Neural crest cell (in vitro differentiated cells): ENCODE data around the gene ZPBP2. TPM values are rescaled to one million over a fixed set of nuclear protein-coding genes. Genes with fewer than 3 reads are reported as not detected.

Experiments used
- DNase-seq: peaks from one replicate; pipeline ENCODE4 v3.0.0; 2021; ENCODE audit warnings: low read depth, mixed read lengths, low spot score
- H3K27ac Mint-ChIP-seq: one replicate; pipeline ENCODE4 v1.8.0; 2021; ENCODE audit warnings: mild to moderate bottlenecking, mixed read lengths; ENCODE audit not compliant: unreplicated experiment
- H3K27me3 Mint-ChIP-seq: 2 replicates; pipeline ENCODE4 v1.8.0; 2021; ENCODE audit warnings: low read depth, mild to moderate bottlenecking, mixed read lengths
- H3K36me3 Mint-ChIP-seq: 2 replicates; pipeline ENCODE4 v1.8.0; 2021; ENCODE audit warnings: low read depth, mild to moderate bottlenecking, mixed read lengths
- H3K4me1 Mint-ChIP-seq: 2 replicates; pipeline ENCODE4 v1.8.0; 2021; ENCODE audit warnings: mixed read lengths
- H3K4me3 Mint-ChIP-seq: one replicate; pipeline ENCODE4 v1.8.0; 2021; ENCODE audit warnings: mild to moderate bottlenecking, mixed read lengths
- H3K9me3 Mint-ChIP-seq: 2 replicates; pipeline ENCODE4 v1.8.0; 2021; ENCODE audit warnings: mixed read lengths
- CTCF ChIP-seq: fragments of 200-600 bp; sonication (generic); conservative IDR thresholded peaks from 2 replicates; pipeline ENCODE4 v1.5.0; 2021; ENCODE audit warnings: antibody characterized with exemption, mild to moderate bottlenecking
- total RNA-seq: library from RNA; stranded (reverse); gene quantifications from 2 replicates; pipeline ENCODE4 v1.2.1, GENCODE V29; 2021

ZPBP2 gene
- total RNA-seq, 1 donor from 2014 or later: not detected

DNA sequence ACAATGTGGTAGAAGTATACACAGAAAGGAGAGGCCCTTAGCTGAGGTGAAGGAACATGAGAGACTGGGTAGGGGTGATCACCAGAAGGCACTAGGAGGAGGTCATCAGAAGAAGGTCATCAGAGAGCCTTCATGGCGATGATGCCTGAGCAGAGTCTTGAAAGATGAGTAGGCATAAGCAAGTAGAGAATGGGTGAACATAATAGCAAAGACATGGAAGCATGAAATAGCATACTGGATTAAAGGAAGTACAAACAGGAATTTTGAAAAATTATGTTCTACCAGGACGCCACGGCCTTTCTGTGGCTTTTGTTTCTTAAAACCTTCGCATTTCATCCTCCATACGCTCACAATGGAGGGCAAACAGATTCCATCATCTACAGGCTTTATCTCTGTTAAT lies 6.8 kb upstream of the ZPBP2 start:
- Mint-ChIP-seq H3K4me1 (no peaks in the 10 kb centered on the region), H3K27me3 (peaks cover 75% of the 10 kb centered on the region), H3K9me3 (peaks cover 7% of the 10 kb centered on the region), H3K4me3 (no peak overlapping the region), H3K27ac (no peak overlapping the region), H3K36me3 (peaks cover 3% of the 10 kb centered on the region)
- TF ChIP-seq CTCF: no peak
- no peak for DNase-seq

DNA sequence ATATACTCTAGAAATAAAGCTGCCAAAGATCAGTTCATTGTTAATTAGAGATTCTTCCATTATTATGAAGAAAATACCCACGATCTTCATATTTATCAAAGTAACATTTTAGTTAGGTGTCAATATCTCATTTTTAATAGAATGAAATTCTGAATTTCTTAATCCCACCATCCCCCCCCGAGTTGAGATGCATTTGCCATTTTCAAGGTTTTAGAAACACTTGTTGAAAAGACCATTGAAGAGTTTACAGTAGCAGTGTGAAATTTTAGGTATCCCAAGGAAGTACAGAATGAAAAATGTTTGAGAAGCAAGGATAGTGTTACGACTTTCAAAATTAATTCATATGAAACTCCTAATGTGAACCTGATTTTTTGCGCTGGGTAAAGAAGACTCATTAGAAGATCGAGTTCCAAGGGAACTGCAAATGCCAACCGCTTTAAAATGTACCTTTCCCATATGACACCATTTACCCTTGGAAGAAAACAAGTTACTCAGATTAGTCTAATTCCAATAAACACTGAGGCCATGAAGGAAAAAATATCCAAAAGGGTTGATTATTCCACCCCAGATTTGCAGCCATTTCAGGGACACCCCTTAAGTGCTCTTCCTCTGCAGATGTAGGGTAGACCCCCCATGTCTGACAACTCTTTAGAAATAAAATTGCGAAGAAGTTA lies 4.6 kb upstream of the ZPBP2 start:
- DNase-seq: no peak
- peaks cover 79% of the 10 kb centered on the region for H3K27me3 Mint-ChIP-seq
- H3K4me1 Mint-ChIP-seq: no peaks in the 10 kb centered on the region
- no peak overlapping the region for H3K4me3 Mint-ChIP-seq
- no peak overlapping the region for H3K27ac Mint-ChIP-seq
- TF ChIP-seq CTCF: no peak
- peaks cover 7% of the 10 kb centered on the region for H3K9me3 Mint-ChIP-seq
- peaks cover 3% of the 10 kb centered on the region for H3K36me3 Mint-ChIP-seq

DNA sequence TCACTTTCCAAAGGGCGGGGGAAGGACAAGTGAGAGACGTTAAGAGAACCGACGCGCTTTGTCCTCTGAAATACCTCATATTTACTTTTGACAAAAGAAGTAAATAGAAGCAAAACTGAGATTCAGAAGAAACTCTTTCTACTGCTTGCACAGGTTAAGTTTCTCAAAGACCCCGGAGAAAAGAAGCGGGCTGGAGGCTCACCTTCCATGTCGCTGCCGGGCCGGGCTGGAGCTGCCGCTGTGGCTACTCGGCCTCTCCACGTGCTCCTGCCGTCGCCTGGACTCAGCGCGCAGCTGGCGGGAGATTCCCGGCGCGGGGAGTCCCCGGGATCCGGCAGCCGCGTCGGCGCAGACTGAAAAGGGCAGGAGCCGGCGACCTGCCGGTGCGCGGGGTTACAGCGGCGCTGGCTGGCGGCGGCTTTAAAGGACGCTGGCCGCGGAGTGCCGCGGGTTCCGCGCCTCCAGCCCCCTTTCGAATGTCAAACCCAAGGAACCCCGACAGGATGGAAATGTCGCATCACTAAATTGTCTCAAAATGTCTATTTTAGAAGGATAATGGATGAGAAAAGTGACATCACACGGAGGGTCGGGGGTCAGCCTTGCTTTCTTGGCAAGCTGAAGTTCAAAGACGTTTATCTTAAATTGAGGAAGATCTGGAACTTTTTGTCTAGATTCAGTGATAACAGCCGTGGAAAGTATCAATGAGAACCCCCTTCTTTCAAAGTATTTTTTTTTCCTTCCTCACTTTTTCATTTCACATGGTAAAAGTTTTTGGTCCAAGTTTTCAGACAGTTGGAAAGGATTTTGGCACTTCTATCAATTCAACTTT lies 3.9 kb upstream of the ZPBP2 start, which contains the start of gene IKZF3:
Gene IKZF3, minus strand, starts transcription at position 395 of the 829 bp plus-strand sequence. Its CDS starts 186 bp downstream, at position 209.
- Mint-ChIP-seq H3K9me3 (peaks cover 7% of the 10 kb centered on the region), H3K4me1 (no peaks in the 10 kb centered on the region), H3K27ac (no peak within 1 kb of the TSS), H3K4me3 (no peak within 1 kb of the TSS), H3K27me3 (peaks cover 83% of the 10 kb centered on the region), H3K36me3 (peaks cover 3% of the 10 kb centered on the region)
- peak; percentile 22 for TF ChIP-seq CTCF
- peak; percentile 49 for DNase-seq

DNA sequence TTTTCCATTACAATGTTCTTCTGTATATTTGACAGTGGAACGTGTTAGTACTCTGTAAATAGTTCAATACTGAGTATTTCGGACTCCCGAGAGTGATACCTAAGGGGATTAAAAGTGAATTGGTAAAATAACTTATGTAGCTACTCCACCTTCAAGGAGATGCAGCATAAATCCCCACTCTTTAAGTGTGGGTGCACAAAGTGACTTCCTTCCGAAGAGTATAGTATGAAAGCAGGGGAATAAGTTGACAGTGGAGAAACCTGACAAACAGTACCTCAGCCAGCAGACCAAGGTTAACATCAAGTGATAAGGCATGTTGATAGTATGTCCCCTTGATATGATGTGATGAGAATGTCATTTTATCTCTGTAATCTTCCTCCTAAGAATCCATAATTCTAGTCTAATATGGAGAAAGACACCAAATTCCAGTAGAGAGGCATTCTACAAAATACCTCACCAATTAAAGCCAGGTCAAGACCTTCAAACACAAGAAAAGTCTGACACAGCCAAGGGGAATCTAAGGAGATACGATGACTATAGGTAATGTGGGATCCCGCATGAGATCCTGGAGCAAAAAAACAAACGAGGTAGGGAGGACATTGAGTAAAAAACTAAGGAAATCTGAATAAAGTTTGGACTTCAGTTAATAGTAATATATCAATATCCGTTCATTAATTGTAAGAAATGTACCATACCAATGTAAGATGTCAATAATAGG lies 1.8 kb upstream of the ZPBP2 start:
- no peak for DNase-seq
- Mint-ChIP-seq H3K27ac (no peak overlapping the region), H3K9me3 (peaks cover 7% of the 10 kb centered on the region), H3K36me3 (peaks cover 3% of the 10 kb centered on the region), H3K4me3 (no peak overlapping the region), H3K4me1 (no peaks in the 10 kb centered on the region), H3K27me3 (peaks cover 67% of the 10 kb centered on the region)
- no peak for TF ChIP-seq CTCF

DNA sequence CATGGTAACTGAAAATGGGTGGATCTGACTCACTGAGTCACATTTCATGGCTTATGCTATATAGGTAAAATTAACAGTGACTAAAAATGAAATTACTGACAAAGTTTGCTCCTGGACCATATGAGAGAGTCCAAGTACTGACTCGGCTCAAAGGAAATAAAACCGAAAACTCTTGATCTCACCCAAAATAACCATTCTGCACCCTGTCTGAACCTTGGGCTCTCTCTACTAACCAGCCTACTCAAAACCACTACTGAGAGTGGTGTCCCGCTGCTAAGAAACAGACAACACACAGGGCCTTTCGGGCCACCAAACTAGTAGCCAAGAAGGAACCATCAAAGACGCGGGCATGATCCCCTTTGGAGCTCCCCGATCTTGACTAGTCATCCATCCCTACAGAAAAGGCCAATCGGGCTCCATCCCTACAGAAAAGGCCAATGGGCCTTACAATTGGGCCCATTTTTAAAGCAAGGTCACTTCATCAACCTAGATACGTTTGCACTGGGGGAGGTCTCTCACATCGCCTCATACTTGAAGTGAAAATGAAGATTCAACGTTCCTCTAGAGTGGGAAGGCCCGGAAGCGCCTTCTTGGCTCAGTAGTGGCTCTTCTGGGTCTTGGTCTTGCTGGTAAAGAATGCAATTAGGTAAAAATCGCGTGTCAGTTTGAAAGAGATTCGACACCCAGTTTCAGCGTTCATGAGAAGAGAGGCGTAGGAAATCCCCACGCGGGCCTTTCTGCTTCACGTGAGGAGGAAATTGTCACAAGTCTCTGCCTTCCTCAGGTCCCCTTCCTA lies 720 bp upstream of the ZPBP2 start:
- Mint-ChIP-seq H3K36me3 (peaks cover 3% of the 10 kb centered on the region), H3K4me1 (no peaks in the 10 kb centered on the region), H3K27ac (no peak overlapping the region), H3K27me3 (peaks cover 59% of the 10 kb centered on the region), H3K4me3 (no peak overlapping the region), H3K9me3 (peaks cover 7% of the 10 kb centered on the region)
- TF ChIP-seq CTCF: no peak
- DNase-seq: no peak
